Fibroblast of pulmonary artery (primary cell): ENCODE results near the gene ALDH2.

ENCODE experiments used
- DNase-seq: peaks from one replicate; pipeline ENCODE4 v3.0.0-alpha.2; 2010; ENCODE audit warnings: low read depth
- H3K4me3 ChIP-seq: replicated peaks from 2 replicates; pipeline ENCODE4 v1.5.1; 2011; ENCODE audit warnings: low read depth, mild to moderate bottlenecking, control low read depth, low read length, moderate library complexity
- CTCF ChIP-seq: IDR thresholded peaks from 2 replicates; pipeline ENCODE4 v1.5.1; 2011; ENCODE audit warnings: mild to moderate bottlenecking, control low read depth, low read length, inconsistent platforms; ENCODE audit errors: missing control alignments

ALDH2 gene

GRCh38 chr12:111749391-111749790, 17.3 kb upstream of the ALDH2 start:
- no peak for TF ChIP-seq CTCF
- no peak for DNase-seq
- H3K4me3 ChIP-seq, result no peak overlapping the region

GRCh38 chr12:111753144-111753881, 13.4 kb upstream of the ALDH2 start:
- H3K4me3 ChIP-seq, result no peak overlapping the region
- TF ChIP-seq CTCF, result peak; percentile 81
- DNase-seq, result peak; percentile 81

DNA sequence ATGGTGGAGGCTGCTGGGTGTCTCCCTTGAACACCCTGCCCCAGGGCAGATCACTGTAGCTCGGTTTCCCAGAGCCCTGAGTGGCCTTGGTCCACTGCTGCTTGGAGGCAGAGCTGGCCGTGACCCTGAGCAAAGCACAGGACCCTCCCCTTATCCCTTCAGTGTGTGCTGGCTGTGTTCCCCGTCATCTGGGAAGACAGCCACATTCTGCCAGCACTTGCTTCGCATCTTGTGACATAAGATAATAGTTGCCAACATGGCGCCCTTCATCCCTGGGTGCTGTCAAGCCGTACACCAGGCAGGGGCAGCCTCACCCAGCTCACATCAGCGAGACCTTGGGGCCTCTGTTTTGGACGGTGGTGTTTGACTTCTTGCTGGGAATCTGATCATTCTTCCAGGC, 12.1 kb upstream of the ALDH2 start:
- no peak overlapping the region for H3K4me3 ChIP-seq

GRCh38 chr12:111756196-111756595, 10.5 kb upstream of the ALDH2 start:
- no peak for DNase-seq
- H3K4me3 ChIP-seq, result no peak overlapping the region
- no peak for TF ChIP-seq CTCF

More for the DNA sequence above, 12.1 kb upstream of the ALDH2 start:
- DNase-seq, result no peak
- TF ChIP-seq CTCF, result no peak

DNA sequence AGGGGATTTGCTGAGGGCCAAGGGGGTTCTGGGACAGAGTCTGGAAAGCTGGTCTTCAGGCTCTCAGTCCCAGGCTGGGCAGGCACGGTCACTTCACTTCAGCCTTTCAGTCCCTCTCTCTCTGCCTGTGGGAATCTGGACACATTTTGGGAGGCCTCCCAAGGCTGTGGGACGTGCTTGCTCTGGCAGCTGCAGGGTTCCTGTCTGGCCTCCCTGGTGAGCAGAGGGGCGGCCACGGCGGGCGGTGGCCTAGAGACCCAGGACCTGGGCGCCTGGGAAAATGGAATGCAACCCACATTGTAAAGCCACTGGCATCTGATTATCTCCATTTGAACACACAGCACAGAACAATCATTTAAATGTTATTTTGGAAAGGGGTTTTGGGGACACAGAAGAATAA, 10.1 kb upstream of the ALDH2 start:
- no peak overlapping the region for H3K4me3 ChIP-seq
- no peak for DNase-seq
- TF ChIP-seq CTCF, result no peak

- no peak overlapping the region for H3K4me3 ChIP-seq
- no peak for TF ChIP-seq CTCF
- DNase-seq, result peak; percentile 62
Measured at GRCh38 chr12:111757361-111758119, 9.2 kb upstream of the ALDH2 start.
